Endothelial cell of umbilical vein (primary cell): ENCODE results near the gene CGAS.

ENCODE experiments used
- EZH2 ChIP-seq: IDR thresholded peaks from 2 replicates; pipeline ENCODE4 v1.6.1; 2012; ENCODE audit warnings: borderline replicate concordance, low read depth, mild to moderate bottlenecking, moderate library complexity, low read length, inconsistent platforms; ENCODE audit not compliant: severe bottlenecking
- TF ChIP-seq, protein P1 (sequence below), 2 donors: IDR thresholded peaks; 1 replicate in 1 of 2; 2 replicates in 1 of 2; pipeline ENCODE4 v1.5.1; 2011; ENCODE audit warnings: low read length in 2 of 2, mild to moderate bottlenecking in 2 of 2, moderate library complexity in 2 of 2, control low read depth in 1 of 2, inconsistent platforms in 1 of 2, low read depth in 1 of 2; ENCODE audit not compliant: insufficient read depth in 1 of 2; ENCODE audit errors: extremely low read depth in 1 of 2
- TF ChIP-seq, protein P2 (sequence below): IDR thresholded peaks from 2 replicates; pipeline ENCODE4 v1.6.1; 2011; ENCODE audit not compliant: insufficient read depth, insufficient read length

DNA sequence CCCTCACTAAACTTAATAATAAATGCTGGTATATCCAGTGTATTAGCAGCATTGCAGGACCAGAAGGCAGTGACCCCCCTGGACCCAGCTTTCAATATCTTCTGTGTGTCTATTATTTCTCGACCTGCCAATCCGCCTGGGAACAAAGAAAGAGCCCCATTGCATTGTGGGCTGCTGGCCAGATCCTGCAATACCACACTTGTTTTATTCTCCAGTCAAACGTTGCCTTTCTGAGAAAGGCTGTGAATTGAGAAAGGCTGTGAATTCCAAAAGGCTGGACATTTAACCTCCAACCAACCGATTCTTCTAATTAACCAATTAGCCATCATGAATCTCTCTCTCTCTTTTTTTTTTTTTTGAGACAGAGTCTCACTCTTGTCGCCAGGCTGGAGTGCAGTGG is 8.0 kb upstream of the CGAS start:
- TF ChIP-seq, protein P1, sequence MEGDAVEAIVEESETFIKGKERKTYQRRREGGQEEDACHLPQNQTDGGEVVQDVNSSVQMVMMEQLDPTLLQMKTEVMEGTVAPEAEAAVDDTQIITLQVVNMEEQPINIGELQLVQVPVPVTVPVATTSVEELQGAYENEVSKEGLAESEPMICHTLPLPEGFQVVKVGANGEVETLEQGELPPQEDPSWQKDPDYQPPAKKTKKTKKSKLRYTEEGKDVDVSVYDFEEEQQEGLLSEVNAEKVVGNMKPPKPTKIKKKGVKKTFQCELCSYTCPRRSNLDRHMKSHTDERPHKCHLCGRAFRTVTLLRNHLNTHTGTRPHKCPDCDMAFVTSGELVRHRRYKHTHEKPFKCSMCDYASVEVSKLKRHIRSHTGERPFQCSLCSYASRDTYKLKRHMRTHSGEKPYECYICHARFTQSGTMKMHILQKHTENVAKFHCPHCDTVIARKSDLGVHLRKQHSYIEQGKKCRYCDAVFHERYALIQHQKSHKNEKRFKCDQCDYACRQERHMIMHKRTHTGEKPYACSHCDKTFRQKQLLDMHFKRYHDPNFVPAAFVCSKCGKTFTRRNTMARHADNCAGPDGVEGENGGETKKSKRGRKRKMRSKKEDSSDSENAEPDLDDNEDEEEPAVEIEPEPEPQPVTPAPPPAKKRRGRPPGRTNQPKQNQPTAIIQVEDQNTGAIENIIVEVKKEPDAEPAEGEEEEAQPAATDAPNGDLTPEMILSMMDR (IDR thresholded peaks at IDR 0.05; ENCODE audit: extremely low read depth in 1 of 2, insufficient read depth in 1 of 2, low read depth in 1 of 2, low read length in 2 of 2) = no peak
- TF ChIP-seq, protein P2, sequence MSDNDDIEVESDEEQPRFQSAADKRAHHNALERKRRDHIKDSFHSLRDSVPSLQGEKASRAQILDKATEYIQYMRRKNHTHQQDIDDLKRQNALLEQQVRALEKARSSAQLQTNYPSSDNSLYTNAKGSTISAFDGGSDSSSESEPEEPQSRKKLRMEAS = no peak
- no peak for TF ChIP-seq EZH2
